ENCODE measurements around the gene PRDM16.

PRDM16 gene

GRCh38 chr1:3138623-3139151 lies 69.7 kb downstream of the PRDM16 start:
- POLR2A ChIA-PET, result no interaction called here
- no peak for TF ChIP-seq ZBTB21 (tag by site-specific recombination; IDR thresholded peaks at IDR 0.05)
- no peak for TF ChIP-seq ZNF776 (tag by site-specific recombination; IDR thresholded peaks at IDR 0.05; ENCODE audit: borderline replicate concordance)
- Histone ChIP-seq H3K4me1 (ENCODE audit: control insufficient read depth, insufficient read depth, low read length) (peaks cover 4% of the 10 kb centered on the region; the same call in 1 of the 2 replicates), H3K36me3 (ENCODE audit: control insufficient read depth in 2 of 2, insufficient read depth in 1 of 2, low read length in 2 of 2) (no peaks in the 10 kb centered on the region), H3K27ac (ENCODE audit: extremely low read depth, low read depth, low read length) (no peak overlapping the region), H3K9me3 (ENCODE audit: control insufficient read depth, insufficient read depth, low read depth, low read length) (no peaks in the 10 kb centered on the region), H3K4me3 (ENCODE audit: low read depth, low read length) (no peak overlapping the region)
- CTCF ChIA-PET, result no interaction called here

- POLR2A ChIA-PET, result no interaction called here
These were observed 70.4 kb downstream of the PRDM16 start for GRCh38 chr1:3139451-3139852.

More at GRCh38 chr1:3139451-3139852, 70.4 kb downstream of the PRDM16 start:
- H3K27ac ChIP-seq (ENCODE audit: extremely low read depth, low read depth, low read length), result no peak overlapping the region
- CTCF ChIA-PET, result no interaction called here
- no peak overlapping the region for H3K4me3 ChIP-seq (ENCODE audit: low read depth, low read length)
- no peaks in the 10 kb centered on the region for H3K9me3 ChIP-seq (ENCODE audit: control insufficient read depth, insufficient read depth, low read depth, low read length)
- peaks cover 4% of the 10 kb centered on the region; the same call in 1 of the 2 replicates for H3K4me1 ChIP-seq (ENCODE audit: control insufficient read depth, insufficient read depth, low read length)
- no peaks in the 10 kb centered on the region for H3K36me3 ChIP-seq (ENCODE audit: control insufficient read depth in 2 of 2, insufficient read depth in 1 of 2, low read length in 2 of 2)
- no peak for TF ChIP-seq ZNF76 (tag by site-specific recombination; IDR thresholded peaks at IDR 0.05; ENCODE audit: borderline replicate concordance, low read depth)
- TF ChIP-seq ZBTB11 (tag by site-specific recombination; conservative IDR thresholded peaks at IDR 0.05; ENCODE audit: low read depth), result no peak
- no peak for TF ChIP-seq CTCF (tag by site-specific recombination; IDR thresholded peaks at IDR 0.05)
- no peak for TF ChIP-seq ZNF561 (tag by site-specific recombination; IDR thresholded peaks at IDR 0.05; ENCODE audit: borderline replicate concordance)
- TF ChIP-seq ATF2 (tag by site-specific recombination; IDR thresholded peaks at IDR 0.05; ENCODE audit: low read depth), result no peak
- TF ChIP-seq SALL2 (tag by site-specific recombination; IDR thresholded peaks at IDR 0.05; ENCODE audit: borderline replicate concordance), result no peak
